HG02973 (cell line): Measurements from ENCODE around the gene MAEA.
"Not testable (repeated sequence)": the region's sequence is repeated elsewhere in the genome, so short reads cannot be mapped to it uniquely, and the experiment has no call there.

Experiments
- ATAC-seq: cut with Tn5 transposase; IDR thresholded peaks from one replicate; pipeline ENCODE4 v1.9.1; 2021; ENCODE audit warnings: moderate library complexity; ENCODE audit not compliant: unreplicated experiment

MAEA gene

DNA sequence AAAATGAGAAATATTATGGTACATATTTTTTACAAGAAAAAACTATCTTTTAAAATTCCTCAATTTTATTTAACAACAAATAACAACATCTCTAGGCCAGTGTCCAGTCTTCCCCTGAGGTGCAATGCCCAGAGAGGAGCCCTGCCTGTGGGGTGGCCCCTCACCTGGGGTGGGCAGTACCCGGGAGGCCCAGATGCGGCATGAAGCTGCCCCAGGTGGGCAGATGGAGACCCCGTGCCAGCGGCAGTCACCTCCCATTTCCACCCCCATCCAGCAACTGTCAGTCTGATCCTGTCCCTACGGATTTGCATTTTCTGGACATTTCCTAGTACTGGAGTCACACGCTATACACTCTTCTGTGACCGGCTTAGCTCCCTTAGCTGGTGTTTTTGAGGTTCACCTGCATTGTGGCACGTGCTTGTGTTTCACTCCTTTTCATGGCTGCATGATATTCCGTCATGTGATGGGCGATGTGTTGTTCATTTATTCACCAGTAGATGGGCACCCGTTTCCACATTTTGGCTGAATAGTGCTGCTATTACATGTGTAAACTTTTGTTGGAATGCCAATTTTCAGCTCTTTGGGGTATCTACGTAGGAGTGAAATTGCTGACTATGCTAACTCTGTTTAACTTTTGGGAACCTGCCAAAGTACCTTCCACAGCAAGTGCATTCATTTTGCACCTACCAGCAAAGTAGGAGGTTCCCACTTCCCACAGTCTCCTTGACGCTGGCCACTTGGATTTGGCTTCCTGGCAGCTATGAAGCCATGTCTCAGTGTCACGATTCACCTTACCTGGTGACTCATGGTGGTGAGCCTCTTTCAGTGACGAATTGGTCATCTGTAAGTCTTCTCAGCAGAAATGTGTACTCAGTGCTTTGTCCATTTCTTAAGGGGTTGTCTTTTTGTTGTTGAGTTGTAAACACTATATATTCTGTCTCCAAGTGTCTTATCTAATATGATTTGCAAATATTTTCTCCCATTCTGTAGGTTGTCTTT, 11.7 kb upstream of the MAEA start:
- no peak for ATAC-seq

DNA sequence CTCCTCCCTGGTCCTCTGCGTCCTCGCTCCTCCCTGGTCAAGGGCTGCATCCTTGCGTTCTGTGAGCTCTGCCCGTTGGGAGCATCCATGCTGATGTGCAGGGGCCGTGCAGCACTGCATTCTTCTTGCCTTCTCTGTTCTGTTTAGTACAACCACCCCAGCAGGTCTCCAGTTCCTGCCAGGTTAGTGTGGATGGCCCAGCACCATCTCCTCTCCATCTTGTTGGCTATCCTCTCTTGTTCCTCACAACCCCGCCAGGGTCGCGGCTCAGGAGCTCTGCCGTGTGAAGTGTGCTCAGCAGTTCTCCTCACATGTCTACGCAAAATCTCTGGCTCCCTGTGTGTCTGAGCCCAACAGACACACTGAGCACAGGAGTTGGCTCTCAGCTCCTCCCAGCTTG, 10.4 kb upstream of the MAEA start:
- no peak for ATAC-seq

DNA sequence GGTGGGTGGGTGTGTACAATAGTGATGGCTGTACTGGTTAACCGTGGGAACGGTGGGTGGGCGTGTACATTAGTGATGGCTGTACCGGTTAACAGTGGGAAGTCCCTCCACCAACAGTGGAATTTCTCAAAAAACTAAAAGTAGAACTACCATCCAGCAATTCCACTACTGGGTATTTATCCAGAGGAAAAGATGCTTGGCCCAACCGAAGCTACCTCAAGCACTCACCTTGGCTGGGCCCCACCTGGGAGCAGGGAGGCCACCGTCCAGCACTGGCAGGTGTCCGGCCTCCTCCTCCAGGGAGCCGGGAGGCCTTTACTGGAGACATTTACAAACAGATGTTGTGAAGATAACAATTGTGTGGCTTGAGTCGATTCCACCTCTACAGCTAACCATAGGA, 6.0 kb upstream of the MAEA start:
- ATAC-seq, result no peak

DNA sequence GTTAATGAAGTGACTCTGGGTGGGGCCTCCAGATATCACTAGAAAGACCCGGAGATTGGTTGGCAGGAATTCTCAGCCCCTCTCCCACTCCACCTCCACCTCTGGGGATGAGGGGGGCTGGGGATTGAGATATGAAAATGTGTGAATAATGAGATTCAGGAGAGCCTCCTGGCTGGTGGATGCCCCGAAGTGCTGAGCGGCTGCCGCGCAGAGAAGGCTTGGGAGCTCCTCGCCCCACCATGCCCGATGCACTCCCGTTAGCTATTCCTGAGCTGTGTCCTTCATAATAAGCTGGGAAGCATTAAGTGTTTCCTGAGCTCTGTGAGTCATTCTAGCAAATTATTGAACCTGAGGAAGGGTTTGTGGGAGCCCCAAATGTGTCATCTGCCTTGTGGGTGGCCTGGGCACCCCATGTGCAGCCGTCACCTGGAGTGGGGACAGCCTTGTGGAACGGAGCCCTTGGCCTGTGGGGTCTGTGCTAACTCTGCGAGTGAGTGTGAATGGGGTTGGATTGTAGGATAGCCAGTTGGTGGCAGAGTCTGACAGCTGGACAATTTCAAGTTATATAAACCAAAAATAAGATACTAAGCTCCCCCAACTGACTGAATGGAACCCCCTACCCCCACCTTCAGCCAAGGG, 4.4 kb upstream of the MAEA start:
- no peak for ATAC-seq

DNA sequence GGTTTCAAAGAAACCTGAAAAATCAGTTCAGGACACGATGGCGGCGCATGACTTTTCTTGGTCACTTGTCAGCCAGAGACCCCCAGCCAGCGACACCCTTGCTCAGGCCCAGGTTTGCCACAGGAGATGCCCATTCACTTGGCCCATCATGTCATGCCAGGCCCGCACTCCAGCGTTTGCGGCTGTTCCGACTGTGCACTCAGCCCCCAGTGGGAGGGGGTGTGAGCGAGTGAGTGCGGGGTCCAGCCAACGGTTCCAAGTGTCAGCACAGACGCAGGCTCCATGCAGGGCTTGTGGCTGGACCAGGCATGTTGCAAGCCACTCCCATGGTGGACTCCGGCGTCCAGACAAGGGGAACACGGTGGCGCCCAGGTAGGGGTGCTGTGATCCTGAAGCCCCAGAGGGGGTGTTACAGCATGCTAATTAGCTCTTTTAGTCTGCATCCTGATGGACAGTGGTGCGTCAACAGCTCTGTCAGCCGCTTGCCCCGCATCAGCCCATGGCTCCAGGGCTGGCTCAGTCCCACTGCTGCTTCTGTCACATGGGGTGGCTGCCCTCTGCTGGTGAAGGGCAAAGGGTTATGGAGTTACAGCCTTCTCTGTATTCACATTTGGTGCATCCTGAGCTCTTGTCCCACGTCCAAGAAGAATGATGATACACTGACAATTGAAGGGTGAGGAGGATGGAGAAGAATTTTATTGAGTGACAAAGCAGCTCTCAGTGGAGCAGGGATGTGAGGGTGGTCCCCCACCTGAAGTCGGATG, 3.7 kb upstream of the MAEA start:
- no peak for ATAC-seq

DNA sequence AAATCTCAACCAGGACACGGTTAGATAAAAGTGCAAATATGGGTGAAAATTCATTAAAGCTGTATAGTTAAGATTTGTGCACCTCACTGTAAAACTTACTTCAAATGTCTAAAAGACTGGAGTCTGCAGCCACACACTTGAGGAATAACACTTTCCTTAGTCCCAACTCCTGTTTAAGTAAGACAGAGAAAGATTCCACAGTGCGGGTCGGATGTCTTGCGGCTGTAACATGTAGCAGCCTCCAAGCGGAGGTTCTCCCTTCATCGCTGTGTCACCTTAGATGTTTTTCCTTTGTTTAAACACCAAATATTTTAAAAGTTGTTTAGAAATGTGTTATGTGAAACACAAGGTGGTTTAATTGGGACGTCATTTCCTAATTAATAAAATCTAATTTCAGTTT, 905 bp upstream of the MAEA start:
- ATAC-seq, result no peak

DNA sequence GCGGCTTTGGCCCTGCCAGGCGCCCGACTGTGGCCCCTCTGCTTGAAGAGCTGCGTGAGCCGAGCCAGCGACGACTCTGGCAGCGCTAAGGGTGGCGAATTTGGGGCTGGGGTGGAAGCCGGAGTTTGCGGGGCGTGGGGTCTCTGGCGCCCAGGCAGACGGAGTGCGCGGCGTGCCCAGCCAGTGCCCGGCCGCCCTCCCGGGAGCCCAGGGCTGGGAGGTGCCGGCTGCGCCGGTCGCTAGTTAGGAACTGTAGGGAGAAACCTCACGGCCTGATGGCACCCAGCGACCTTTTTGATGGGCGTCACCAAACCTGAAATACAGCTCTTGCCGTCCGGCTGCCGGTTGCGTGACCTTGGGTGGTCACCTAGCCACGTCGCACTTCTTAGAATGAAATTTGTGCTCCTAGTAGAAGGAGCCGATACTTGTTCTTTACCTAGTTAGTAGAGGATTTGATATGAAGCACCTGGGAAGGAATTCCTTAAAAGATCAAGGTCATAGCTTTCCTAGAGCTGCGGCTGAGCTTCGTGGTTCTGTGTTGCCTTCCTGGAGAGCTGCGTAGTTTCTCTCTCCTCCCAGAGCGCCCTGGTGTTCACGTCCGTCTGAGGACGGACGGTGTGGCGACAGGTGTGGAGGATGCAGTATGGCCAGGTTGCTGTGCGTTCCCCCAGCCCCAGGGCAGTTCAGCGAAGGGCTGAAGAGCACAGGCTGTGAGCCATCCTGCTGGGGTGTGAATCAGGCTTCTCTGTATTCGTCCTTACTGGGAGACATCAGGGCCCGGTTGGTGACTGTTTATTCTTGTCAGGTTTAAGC, 680 bp downstream of the MAEA start:
- no peak for ATAC-seq

DNA sequence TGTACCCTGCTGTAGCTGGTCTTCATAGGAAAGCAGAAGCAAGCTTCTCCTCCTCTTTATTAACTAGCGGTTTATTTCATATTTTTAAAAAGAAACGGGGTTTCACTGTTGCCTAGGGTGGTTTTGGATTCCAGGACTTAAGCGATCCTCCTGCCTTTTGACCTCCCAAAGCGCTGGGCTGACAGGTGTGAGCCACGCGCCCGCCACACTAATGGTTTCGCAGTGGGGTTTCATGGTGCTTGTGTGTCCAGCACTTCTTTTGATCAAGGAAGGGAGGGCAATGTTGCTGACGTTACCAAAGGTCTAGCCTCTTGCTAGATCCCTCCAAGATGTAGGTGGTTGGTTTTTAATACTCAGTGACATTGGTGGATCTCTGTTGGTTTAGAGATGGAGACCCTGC, 1.4 kb downstream of the MAEA start:
- ATAC-seq, result no peak

DNA sequence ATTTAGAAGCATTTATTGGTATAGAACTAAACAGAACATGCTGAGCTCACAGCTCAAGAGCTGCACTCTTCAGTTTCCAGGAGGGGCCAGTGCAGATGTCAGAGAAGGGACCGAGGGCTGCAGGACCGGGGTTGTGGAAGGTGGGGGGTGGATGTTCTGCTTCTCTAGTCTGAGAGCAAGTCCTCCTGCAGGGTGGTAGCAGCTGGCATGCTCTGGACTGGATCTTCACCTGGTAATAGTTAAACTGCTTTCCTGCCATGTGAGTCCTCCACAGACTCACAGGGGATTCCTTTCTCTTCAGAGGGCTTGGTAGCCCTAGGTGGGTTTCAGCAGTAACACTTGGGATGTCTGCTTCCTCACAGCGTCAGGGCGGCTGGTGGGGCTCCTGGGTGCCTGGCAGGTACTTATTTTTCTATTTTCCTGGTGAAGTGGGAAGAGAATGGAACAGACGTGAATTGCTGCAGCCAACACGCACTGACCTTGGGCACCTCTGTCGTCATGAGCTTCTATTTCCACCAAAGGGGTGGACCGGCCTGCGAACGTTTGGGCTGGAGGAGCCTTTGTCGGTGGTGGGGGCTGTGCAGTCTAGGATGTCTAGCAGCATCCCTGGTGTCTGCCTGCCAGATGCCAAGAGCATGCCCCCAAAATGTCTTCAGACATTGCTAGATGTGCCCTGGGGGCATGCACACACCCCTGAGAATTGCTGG, 2.5 kb downstream of the MAEA start:
- ATAC-seq, result no peak

DNA sequence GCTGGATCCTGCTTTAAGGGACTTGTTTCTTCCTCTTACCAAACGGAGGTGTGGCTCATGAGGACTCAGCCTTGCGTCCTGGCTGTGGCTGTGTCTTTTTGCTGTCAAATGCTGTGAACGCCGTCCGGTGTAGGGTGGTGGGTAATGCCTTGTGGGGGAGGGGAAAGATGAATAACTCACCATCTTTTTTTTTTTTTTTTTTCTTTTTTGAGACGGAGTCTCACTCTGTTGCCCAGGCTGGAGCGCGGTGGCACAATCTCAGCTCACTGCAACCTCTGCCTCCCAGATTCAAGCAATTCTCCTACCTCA, 3.0 kb downstream of the MAEA start:
- ATAC-seq, result not testable (repeated sequence)

DNA sequence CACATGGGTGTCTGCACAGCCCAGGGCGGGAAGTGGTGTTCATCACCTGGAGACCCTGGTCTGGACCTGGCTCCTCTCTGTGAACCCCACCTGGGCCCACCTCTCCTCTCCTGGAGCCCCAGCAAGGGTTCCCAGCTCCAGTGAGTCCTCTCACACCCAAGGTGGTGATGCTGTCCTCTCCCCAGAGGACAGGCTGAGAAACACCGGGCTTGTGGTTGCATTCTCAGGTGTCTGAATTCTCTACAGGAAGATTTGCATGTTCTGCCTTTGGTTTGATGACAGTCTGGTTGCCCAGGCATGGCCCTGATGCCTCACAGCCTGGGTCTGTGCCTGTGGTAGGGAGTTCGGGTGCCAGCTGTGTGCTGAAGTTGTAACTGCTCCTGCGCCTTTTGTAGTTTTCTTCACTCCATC, 3.8 kb downstream of the MAEA start:
- ATAC-seq, result no peak

DNA sequence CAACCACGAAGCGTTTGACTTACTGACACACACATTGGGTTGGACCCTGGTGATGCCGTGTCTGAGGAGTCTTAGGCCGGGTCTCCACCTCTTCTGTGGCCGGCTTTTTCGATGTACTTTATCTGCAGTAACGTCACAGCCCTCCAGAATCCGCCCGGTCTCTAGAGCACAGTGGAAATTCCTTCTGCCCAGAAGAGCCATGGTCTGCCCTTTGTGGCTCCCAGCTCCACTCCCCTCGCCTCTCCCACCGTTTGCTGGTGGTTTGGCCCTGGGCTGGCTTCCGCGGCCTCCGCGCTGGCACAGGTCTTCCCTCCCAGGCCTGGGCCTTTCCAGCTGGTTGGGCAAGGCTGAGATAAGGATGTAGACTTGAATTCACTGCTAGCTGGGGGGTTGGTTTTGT, 4.3 kb downstream of the MAEA start:
- ATAC-seq, result no peak

DNA sequence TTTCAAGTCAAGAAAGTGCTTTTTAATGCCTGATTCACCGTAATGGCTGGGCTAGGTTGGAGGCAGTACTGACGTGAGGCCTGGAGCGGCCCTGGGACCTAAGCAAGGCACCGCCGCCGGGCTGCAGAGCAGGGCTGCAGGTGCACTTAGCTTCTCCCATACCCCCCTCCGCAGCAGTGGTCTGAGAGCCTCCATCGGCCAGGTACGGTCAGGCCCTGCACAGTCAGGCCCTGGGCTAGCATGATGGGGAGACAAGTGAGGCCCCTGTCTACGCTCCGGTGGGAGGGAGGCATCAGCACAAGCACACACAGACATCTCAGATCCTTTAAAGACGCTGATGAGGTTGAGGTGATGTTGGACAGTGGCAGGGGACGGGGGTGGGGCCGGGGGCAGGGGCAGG, 4.7 kb downstream of the MAEA start:
- ATAC-seq, result no peak

DNA sequence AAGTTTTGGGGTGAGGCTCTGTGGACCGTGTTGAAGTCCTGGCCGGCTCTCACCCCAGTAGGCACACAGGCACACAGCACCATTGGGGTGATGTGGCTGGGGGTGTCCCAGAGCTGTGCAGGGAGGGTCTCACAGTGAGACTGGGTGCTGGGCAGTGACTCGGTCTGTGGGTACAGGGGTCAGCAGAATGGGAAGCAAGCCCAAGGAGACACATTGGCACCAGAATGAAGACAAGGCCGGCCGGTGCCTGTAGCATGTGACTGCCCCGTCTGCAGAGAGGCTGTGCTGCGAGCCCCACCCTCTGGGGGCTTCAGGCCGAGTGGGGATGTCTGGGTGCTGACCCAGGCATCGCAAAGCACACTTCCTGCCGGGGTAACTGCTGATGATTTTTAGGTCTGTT, 5.2 kb downstream of the MAEA start:
- no peak for ATAC-seq

DNA sequence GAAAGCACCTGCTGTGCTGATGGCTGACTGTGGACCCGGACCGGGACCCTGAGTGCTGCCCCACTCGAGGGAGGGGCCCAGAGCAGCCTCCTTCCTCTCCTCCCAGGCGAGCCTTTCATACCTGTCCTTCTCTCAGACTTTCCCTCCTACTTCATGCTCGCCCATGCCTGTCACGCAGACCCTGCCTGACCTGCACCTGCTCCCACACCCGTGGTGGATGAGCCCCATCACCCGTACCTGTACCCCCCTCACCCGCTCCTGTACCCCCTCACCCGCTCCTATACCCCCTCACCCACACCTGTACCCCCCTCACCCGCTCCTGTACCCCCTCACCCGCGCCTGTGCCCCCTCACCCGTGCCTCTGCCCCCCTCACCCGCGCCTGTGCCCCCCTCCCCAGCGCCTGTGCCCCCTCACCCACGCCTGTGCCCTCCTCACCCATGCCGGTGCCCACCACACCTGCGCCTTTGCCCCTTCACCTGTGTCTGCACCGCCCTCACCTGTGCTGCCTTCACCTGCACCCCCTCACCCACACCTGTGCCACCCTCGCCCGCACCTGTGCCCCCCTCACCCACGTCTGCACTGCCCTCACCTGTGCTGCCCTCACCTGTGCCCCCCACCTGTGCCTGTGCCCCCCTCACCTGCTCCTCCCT, 5.8 kb downstream of the MAEA start:
- ATAC-seq, result no peak

DNA sequence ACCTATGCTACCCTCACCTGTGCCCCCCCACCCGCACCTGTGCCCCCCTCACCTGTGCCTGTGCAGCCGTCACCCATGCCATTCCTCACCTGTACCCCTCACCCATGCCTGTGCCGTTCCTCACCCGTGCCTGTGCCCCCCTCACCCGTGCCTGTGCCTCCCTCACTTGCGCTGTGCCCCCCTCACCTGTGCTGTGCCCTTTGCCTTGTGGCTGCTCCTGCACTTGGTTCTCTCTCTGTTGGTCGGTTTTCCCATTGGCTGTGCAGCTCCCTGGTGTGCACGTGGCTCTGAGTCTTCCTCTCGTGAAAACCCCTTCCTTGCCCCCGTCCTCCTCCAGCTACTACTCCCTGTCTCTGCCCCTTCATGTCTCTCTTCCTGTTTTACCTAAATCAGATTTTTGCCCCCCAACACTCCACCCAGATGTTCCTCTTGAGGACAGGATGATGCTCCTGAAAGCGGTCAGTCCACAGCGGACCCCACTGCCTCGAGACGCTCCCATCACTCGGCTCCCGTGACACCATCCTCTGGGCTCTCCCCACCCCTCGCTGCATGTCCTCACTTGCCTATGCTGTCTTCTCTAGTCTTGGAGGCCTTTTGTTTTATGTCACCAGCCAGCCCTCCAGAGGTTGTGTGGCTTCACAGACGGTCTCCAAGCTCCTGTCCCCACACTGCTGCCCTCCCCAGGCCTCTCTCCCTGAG, 6.8 kb downstream of the MAEA start:
- no peak for ATAC-seq

DNA sequence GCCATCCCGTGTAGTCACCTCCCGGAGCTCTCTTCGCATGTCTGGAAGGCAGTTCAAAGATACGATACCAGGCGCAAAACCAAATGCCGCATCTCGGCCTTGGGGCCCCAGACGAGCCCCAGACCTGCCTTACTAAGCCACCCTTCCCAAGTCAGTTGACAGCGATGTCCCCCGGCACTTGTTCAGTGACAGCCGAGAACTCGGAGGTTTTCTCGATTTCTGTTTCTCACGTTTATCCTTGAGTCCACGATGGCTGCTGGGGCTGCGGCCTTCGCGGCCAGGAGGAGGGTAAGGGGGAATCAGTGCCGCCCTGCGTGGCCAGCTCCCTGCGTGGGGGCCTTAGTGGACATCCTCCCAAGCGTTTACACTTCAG, 7.3 kb downstream of the MAEA start:
- no peak for ATAC-seq

DNA sequence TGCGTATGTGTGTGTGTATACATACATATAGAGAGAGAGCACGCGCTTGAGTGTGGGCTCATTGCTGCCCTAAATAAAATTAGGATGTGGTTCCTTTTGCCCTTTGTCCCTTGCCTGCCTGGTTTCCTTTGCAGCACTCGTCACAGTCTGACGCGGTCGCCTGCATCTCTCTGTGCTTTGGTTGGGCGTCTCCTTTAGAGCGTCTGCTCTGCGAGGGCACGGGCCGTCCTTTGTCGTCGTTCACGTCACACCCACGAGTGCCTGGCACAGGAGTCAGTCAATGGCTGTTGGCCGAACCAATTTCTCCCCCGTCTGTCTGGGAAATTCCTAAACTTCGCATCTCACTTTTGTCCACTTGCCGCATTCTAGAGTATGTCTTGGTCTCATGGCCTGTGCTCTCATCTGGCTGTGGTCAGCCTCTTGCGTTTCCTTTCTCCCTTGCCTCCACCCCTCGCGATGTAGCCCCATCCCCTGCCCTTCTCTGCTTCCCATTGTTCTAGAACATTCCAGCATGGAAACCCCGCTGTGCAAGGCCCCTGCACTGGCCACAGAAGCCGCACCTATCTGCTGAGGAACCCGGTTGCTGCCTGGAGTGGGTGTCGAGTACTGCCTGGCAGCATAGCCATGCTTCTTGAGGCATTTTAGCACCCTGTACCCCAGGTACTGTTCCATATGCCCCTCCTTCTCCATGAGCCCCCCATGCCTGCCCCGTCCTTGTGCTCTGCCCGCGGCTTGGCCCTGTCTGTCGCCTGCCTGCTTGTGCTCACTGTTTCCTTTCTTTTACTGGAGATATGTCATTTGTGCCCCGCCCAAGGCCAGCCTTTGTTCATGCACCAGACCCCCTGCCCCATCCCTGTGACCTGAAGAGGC, 8.0 kb downstream of the MAEA start:
- ATAC-seq, result no peak
